SK-N-SH treated with all-trans-retinoic acid at 6 μM for 48 hours (cell line): Measurements from ENCODE around the gene FAM163A.

Experiments
- ATAC-seq: fragments of 200-7000 bp; cut with Tn5 transposase; 3 replicates; pipeline ENCODE4 v1.9.1; 2020; ENCODE audit warnings: mild to moderate bottlenecking, moderate library complexity
- ARNTL ChIP-seq: fragments of 450-650 bp; formaldehyde crosslinking; IDR thresholded peaks from 2 replicates; pipeline ENCODE4 v1.5.0; 2020; ENCODE audit warnings: low read depth, mild to moderate bottlenecking, moderate library complexity, borderline replicate concordance
- BACH2 ChIP-seq: fragments of 250-450 bp; sonication (Bioruptor Pico); IDR thresholded peaks from 2 replicates; pipeline ENCODE4 v1.9.0; 2021; ENCODE audit warnings: mild to moderate bottlenecking, borderline replicate concordance
- CSDC2 ChIP-seq: fragments of 250-450 bp; sonication (Bioruptor Pico); IDR thresholded peaks from 2 replicates; pipeline ENCODE4 v1.5.0; 2020; ENCODE audit warnings: mild to moderate bottlenecking, moderate library complexity
- CSRNP3 ChIP-seq: fragments of 250-450 bp; sonication (Bioruptor Pico); IDR thresholded peaks from 2 replicates; pipeline ENCODE4 v1.5.1; 2021; ENCODE audit warnings: mild to moderate bottlenecking, moderate library complexity
- ESRRG ChIP-seq: fragments of 250-450 bp; sonication (Bioruptor Pico); IDR thresholded peaks from 2 replicates; pipeline ENCODE4 v1.6.1; 2021; ENCODE audit warnings: mild to moderate bottlenecking
- OSR1 ChIP-seq: fragments of 250-450 bp; sonication (Bioruptor Pico); IDR thresholded peaks from 2 replicates; pipeline ENCODE4 v1.8.0; 2022; ENCODE audit warnings: moderate library complexity, mild to moderate bottlenecking, inconsistent platforms
- PATZ1 ChIP-seq: fragments of 250-450 bp; sonication (Bioruptor Pico); IDR thresholded peaks from 2 replicates; pipeline ENCODE4 v1.8.0; 2020; ENCODE audit warnings: mild to moderate bottlenecking, moderate library complexity, borderline replicate concordance
- POU6F1 ChIP-seq: fragments of 250-450 bp; sonication (Bioruptor Pico); IDR thresholded peaks from 2 replicates; pipeline ENCODE4 v1.8.0; 2021; ENCODE audit warnings: low read depth, mild to moderate bottlenecking, moderate library complexity, borderline replicate concordance
- PPARA ChIP-seq: fragments of 250-450 bp; sonication (Bioruptor Pico); IDR thresholded peaks from 2 replicates; pipeline ENCODE4 v1.5.0; 2020; ENCODE audit warnings: mild to moderate bottlenecking, borderline replicate concordance
- RARB ChIP-seq: fragments of 250-450 bp; sonication (Bioruptor Pico); IDR thresholded peaks from 2 replicates; pipeline ENCODE4 v1.8.0; 2021; ENCODE audit warnings: mild to moderate bottlenecking, moderate library complexity
- TCF4 ChIP-seq: fragments of 250-450 bp; sonication (Bioruptor Pico); IDR thresholded peaks from 2 replicates; pipeline ENCODE4 v1.8.0; 2021; ENCODE audit warnings: mild to moderate bottlenecking, moderate library complexity, borderline replicate concordance
- TOX ChIP-seq: fragments of 250-450 bp; sonication (Bioruptor Pico); IDR thresholded peaks from 2 replicates; pipeline ENCODE4 v1.8.0; 2021; ENCODE audit warnings: mild to moderate bottlenecking, moderate library complexity, borderline replicate concordance
- TSHZ2 ChIP-seq: fragments of 250-450 bp; sonication (Bioruptor Pico); IDR thresholded peaks from 2 replicates; pipeline ENCODE4 v1.5.0; 2020; ENCODE audit warnings: mild to moderate bottlenecking, moderate library complexity
- ZC3H10 ChIP-seq: fragments of 250-450 bp; sonication (Bioruptor Pico); IDR thresholded peaks from 2 replicates; pipeline ENCODE4 v1.5.1; 2021; ENCODE audit warnings: mild to moderate bottlenecking, moderate library complexity
- ZFP3 ChIP-seq: fragments of 250-450 bp; sonication (Bioruptor Pico); IDR thresholded peaks from 2 replicates; pipeline ENCODE4 v1.5.0; 2020; ENCODE audit warnings: mild to moderate bottlenecking, moderate library complexity
- ZNF565 ChIP-seq: fragments of 450-650 bp; formaldehyde crosslinking; conservative IDR thresholded peaks from 2 replicates; pipeline ENCODE4 v1.5.0; 2020; ENCODE audit warnings: low read depth, mild to moderate bottlenecking, moderate library complexity
- ZNF8 ChIP-seq: fragments of 450-650 bp; formaldehyde crosslinking; IDR thresholded peaks from 2 replicates; pipeline ENCODE4 v1.5.0; 2020; ENCODE audit warnings: mild to moderate bottlenecking, moderate library complexity

FAM163A gene

GRCh38 chr1:179810367-179810715, 67.2 kb downstream of the FAM163A start:
- no peak for ATAC-seq
- TF ChIP-seq ESRRG (no peak), ZNF565 (CRISPR knock-in tag) (no peak), PATZ1 (CRISPR knock-in tag) (no peak), CSRNP3 (no peak), PPARA (CRISPR knock-in tag) (no peak), POU6F1 (CRISPR knock-in tag) (no peak), TCF4 (CRISPR knock-in tag) (no peak), ARNTL (CRISPR knock-in tag) (no peak), BACH2 (CRISPR knock-in tag) (no peak), ZFP3 (CRISPR knock-in tag) (no peak), RARB (CRISPR knock-in tag) (no peak), ZC3H10 (CRISPR knock-in tag) (no peak), OSR1 (CRISPR knock-in tag) (no peak), TOX (no peak), CSDC2 (CRISPR knock-in tag) (no peak)
- TF ChIP-seq, all 23 proteins: peak for 0

GRCh38 chr1:179812501-179813292, 69.6 kb downstream of the FAM163A start:
- TF ChIP-seq ARNTL (CRISPR knock-in tag) (no peak), ZC3H10 (CRISPR knock-in tag) (no peak), ZNF565 (CRISPR knock-in tag) (no peak), PATZ1 (CRISPR knock-in tag) (no peak), POU6F1 (CRISPR knock-in tag) (no peak), ZNF8 (CRISPR knock-in tag) (no peak)
- TF ChIP-seq, all 23 proteins: peak for 0
- no peak for ATAC-seq

- ATAC-seq, result no peak
- no peak for TF ChIP-seq PATZ1 (CRISPR knock-in tag)
- no peak for TF ChIP-seq CSDC2 (CRISPR knock-in tag)
- no peak for TF ChIP-seq PPARA (CRISPR knock-in tag)
- no peak for TF ChIP-seq TSHZ2 (CRISPR knock-in tag)
- TF ChIP-seq TCF4 (CRISPR knock-in tag), result no peak
- TF ChIP-seq ARNTL (CRISPR knock-in tag), result no peak
- no peak for TF ChIP-seq ZNF565 (CRISPR knock-in tag)
- TF ChIP-seq POU6F1 (CRISPR knock-in tag), result no peak
- TF ChIP-seq ZFP3 (CRISPR knock-in tag), result no peak
These were observed 70.8 kb downstream of the FAM163A start for GRCh38 chr1:179813626-179814545.
